ENCODE measurements around the gene NPR2. TPM values are rescaled to one million over a fixed set of nuclear protein-coding genes. Genes with fewer than 3 reads are reported as not detected.

Gene NPR2
- 44.1 TPM for polyA plus RNA-seq (2013, experiment 1 of 2)
- 35.2 TPM for polyA plus RNA-seq (2013, experiment 2 of 2)

DNA sequence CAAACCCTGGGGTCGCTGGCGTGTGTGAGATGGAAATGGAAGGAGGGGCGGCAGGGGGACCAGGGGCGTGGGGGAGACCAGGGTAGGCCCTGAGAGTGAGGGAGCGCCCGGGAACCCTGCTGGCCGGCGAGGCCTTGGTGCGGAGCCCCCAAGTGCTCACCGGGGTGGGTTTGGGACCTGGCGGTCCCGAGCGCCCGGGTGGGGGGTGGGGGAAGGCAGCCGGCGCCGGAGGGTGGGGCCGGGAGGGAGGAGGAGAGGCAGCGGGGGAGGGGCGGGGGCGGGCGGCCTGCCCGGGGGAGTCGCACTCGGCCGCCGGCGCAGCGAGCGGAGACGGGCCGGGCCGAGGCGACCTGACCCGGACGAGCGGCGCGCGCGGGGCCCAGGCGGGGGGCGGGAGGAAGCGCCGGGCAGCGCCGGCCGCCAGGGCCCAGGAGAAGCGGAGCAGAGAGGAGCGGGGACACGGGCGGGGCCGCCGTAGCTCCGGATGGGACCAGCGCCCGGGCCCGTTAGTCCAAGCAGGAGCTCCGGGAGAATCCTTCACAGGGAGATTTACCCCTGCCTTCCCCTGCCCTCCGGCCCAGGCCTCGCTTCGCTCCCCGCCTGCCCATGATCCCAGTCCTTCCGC is at the start of gene NPR2:
NPR2 (plus strand) TSS at position 295 of the 625 bp plus-strand sequence. CDS start 818 bp downstream, outside the sequence.
- peaks cover 37% of the 10 kb centered on the region for H3K4me1 ChIP-seq (ENCODE audit: control insufficient read depth, insufficient read depth, low read length, poor library complexity, severe bottlenecking)
- no peak within 1 kb of the TSS for H3K27ac ChIP-seq (ENCODE audit: low read depth, low read length, severe bottlenecking)
- H3K9me3 ChIP-seq (ENCODE audit: control insufficient read depth, low read length): no peaks in the 10 kb centered on the region
- H3K36me3 ChIP-seq (ENCODE audit: control insufficient read depth, insufficient read depth, low read length): no peaks in the 10 kb centered on the region
- peak within 1 kb of the TSS; percentile 34 for H3K4me3 ChIP-seq (ENCODE audit: extremely low read depth, insufficient read depth, low read length, poor library complexity, severe bottlenecking)
- 1% methylated on average over 32 to 37 of the region's 64 CpGs for WGBS, 2 experiments (ENCODE audit: insufficient coverage in 2 of 2)

DNA sequence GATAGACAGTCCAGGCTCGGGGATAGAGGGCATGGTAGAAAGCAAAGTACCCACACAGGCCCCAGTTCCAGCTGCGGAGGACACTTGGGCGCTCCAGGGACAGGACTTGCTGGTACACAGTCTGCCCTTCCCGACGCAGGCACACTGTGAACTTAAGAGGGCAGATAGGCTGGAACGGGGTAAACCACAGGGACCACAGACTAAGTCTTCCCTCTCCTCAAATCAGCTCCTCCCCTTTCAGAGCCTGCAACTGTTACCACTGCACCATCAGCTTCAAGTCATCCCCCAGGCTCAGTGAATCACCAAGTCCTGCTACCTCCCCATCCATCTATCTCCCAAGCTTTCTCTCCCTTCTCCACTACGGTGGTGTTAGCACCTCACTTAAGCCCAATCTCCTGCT is 49.7 kb upstream of the NPR2 start:
- H3K4me1 ChIP-seq (ENCODE audit: control insufficient read depth, insufficient read depth, low read length, poor library complexity, severe bottlenecking): peaks cover 16% of the 10 kb centered on the region
- H3K9me3 ChIP-seq (ENCODE audit: control insufficient read depth, low read length): no peaks in the 10 kb centered on the region
- no peak overlapping the region for H3K27ac ChIP-seq (ENCODE audit: low read depth, low read length, severe bottlenecking)
- WGBS, 2 experiments (ENCODE audit: insufficient coverage in 2 of 2): 90 to 99% methylated on average over 6 of the region's 7 CpGs
- H3K4me3 ChIP-seq (ENCODE audit: extremely low read depth, insufficient read depth, low read length, poor library complexity, severe bottlenecking): no peak overlapping the region
- H3K36me3 ChIP-seq (ENCODE audit: control insufficient read depth, insufficient read depth, low read length): peaks cover 98% of the 10 kb centered on the region

DNA sequence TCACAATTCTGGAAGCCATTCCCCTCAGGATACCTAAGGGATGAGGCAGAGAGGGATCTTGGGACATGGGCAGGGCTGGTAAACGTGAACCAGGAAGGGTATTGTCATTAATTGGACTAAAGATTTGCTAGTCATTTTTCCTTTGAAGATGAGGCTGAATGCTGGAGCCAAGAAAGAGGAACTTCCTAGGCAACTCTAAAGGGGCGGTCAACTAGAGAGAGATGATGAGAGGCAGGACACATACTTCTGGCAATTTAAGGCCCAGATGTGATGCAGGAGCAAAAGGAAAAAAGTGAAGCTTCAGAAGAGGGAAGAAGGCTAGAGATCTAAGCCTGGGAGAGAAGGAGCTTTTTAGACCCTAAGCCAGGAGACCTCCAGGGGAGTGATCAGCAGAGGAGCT is 47.9 kb upstream of the NPR2 start:
- peak overlapping the region; percentile 75 for H3K27ac ChIP-seq (ENCODE audit: low read depth, low read length, severe bottlenecking)
- no peak overlapping the region for H3K4me3 ChIP-seq (ENCODE audit: extremely low read depth, insufficient read depth, low read length, poor library complexity, severe bottlenecking)
- no peaks in the 10 kb centered on the region for H3K9me3 ChIP-seq (ENCODE audit: control insufficient read depth, low read length)
- peaks cover 23% of the 10 kb centered on the region for H3K4me1 ChIP-seq (ENCODE audit: control insufficient read depth, insufficient read depth, low read length, poor library complexity, severe bottlenecking)
- WGBS, 2 experiments (ENCODE audit: insufficient coverage in 2 of 2): 93 to 100% methylated on average over 2 of the region's 2 CpGs
- peaks cover 88% of the 10 kb centered on the region for H3K36me3 ChIP-seq (ENCODE audit: control insufficient read depth, insufficient read depth, low read length)

DNA sequence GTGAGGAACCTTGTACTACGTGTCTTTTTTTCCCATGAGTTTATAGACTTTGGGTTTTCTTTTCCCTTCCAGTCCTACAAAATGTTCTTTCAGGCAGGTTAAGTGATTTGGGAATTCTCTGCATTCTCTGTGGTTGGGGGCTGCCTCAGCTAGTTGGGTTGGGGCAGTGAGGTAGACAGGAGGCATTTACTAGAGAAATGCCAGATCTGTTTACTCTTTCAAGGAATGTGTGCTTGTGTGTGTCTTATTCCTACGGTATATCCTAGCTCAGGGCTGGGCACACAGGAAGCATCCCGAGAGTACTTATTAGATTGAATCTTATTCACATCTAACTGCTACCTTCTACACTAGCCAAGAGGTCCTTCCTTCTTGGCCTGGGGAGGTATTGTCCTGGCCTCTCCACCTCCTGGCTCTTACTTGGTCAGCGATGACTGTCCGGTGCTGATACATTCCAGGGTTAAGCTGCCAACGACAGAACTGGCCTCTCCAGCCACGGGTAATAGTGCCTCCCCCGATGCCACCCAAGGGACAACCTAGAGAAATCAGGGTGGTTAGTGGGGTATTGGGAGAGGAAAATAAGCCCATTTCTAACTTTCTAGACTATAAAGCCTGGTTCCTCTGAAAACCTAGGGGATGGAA is 47.4 kb upstream of the NPR2 start:
- Histone ChIP-seq H3K36me3 (ENCODE audit: control insufficient read depth, insufficient read depth, low read length) (peaks cover 83% of the 10 kb centered on the region), H3K4me3 (ENCODE audit: extremely low read depth, insufficient read depth, low read length, poor library complexity, severe bottlenecking) (no peak overlapping the region), H3K9me3 (ENCODE audit: control insufficient read depth, low read length) (no peaks in the 10 kb centered on the region), H3K4me1 (ENCODE audit: control insufficient read depth, insufficient read depth, low read length, poor library complexity, severe bottlenecking) (peaks cover 23% of the 10 kb centered on the region), H3K27ac (ENCODE audit: low read depth, low read length, severe bottlenecking) (peak overlapping the region; percentile 75)
- WGBS, 2 experiments (ENCODE audit: insufficient coverage in 2 of 2): 94 to 98% methylated on average over 5 to 6 of the region's 8 CpGs

DNA sequence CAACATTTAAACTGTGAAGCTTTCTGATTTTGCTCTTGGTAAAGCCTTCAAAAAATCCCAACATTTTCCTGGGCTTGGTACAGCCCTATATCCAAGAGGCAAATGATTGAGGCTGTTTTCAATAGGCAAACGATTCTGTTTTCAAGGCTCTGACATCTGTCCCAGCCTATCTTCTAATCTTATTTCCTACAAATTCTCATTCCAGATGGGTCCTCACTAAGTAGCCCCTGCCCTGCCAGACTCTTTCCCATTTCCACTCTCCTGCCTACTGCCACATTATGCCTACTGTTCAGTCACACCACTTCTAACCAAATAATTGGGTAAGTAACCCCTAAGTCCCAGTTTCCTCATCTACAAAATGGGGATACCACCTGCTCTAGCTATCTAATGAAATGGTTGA is 45.8 kb upstream of the NPR2 start:
- Histone ChIP-seq H3K27ac (ENCODE audit: low read depth, low read length, severe bottlenecking) (no peak overlapping the region), H3K9me3 (ENCODE audit: control insufficient read depth, low read length) (no peaks in the 10 kb centered on the region), H3K36me3 (ENCODE audit: control insufficient read depth, insufficient read depth, low read length) (peaks cover 67% of the 10 kb centered on the region), H3K4me1 (ENCODE audit: control insufficient read depth, insufficient read depth, low read length, poor library complexity, severe bottlenecking) (peaks cover 28% of the 10 kb centered on the region), H3K4me3 (ENCODE audit: extremely low read depth, insufficient read depth, low read length, poor library complexity, severe bottlenecking) (peak overlapping the region; percentile 89)
- WGBS, 2 experiments (ENCODE audit: insufficient coverage in 2 of 2): 88 to 100% methylated on average over 1 of the region's 1 CpG

DNA sequence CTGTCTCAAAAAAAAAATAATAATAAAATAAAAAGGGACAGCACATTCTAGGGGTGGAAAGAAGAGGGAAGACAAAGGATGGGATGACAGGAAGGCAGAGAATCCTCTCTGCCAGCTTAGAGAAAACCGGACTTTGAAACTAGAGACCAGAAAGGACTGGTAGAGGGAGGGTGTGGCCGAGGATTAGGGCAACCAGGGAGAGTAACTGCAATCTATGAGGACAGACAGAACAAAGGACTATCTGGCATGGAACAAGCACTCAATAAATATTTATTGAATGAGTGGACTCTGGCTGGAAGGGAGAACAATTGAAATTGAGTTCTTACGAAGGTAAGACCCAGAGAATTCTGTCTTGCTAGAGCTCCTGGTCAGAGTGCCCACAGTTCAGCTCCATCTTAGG is 44.8 kb upstream of the NPR2 start:
- H3K4me3 ChIP-seq (ENCODE audit: extremely low read depth, insufficient read depth, low read length, poor library complexity, severe bottlenecking): peak overlapping the region; percentile 89
- H3K36me3 ChIP-seq (ENCODE audit: control insufficient read depth, insufficient read depth, low read length): peaks cover 58% of the 10 kb centered on the region
- peaks cover 28% of the 10 kb centered on the region for H3K4me1 ChIP-seq (ENCODE audit: control insufficient read depth, insufficient read depth, low read length, poor library complexity, severe bottlenecking)
- WGBS, 2 experiments (ENCODE audit: insufficient coverage in 2 of 2): 80 to 84% methylated on average over 3 of the region's 3 CpGs
- H3K27ac ChIP-seq (ENCODE audit: low read depth, low read length, severe bottlenecking): no peak overlapping the region
- no peaks in the 10 kb centered on the region for H3K9me3 ChIP-seq (ENCODE audit: control insufficient read depth, low read length)

DNA sequence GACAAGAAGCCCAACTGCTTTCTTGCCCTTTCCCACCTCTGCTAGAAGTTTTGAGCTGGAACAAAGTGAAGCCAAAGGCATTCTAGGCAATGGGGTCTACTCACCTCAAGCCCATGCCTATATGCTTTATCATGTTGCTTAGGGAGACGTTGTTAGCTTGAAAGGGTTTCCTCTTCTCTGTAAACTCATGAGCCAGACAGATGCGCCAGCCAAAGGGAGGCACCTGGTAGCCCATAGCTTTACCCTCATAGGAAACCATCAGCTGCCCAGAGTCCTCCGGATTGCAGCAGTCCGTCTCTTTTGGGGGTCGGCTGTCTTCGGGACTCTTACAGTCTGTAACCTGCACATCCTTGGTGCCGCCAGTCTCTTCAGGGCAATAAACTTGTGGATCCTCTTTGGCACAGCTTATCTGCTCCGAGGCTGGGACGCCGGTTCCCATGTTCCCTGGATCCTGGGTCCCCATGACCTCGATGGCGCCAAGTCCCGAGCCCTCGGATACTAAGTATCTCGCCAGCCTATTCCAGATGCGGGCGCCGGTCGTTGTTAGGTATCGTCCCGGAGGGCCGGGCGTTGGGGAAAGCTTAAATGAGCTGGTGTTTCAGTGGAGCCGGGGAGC is 43.0 kb upstream of the NPR2 start:
- 1% methylated on average over 21 to 23 of the region's 24 CpGs for WGBS, 2 experiments (ENCODE audit: insufficient coverage in 2 of 2)
- H3K9me3 ChIP-seq (ENCODE audit: control insufficient read depth, low read length): no peaks in the 10 kb centered on the region
- H3K36me3 ChIP-seq (ENCODE audit: control insufficient read depth, insufficient read depth, low read length): peaks cover 58% of the 10 kb centered on the region
- H3K4me3 ChIP-seq (ENCODE audit: extremely low read depth, insufficient read depth, low read length, poor library complexity, severe bottlenecking): peak overlapping the region; percentile 89
- peak overlapping the region; percentile 39 for H3K27ac ChIP-seq (ENCODE audit: low read depth, low read length, severe bottlenecking)
- peaks cover 28% of the 10 kb centered on the region for H3K4me1 ChIP-seq (ENCODE audit: control insufficient read depth, insufficient read depth, low read length, poor library complexity, severe bottlenecking)

DNA sequence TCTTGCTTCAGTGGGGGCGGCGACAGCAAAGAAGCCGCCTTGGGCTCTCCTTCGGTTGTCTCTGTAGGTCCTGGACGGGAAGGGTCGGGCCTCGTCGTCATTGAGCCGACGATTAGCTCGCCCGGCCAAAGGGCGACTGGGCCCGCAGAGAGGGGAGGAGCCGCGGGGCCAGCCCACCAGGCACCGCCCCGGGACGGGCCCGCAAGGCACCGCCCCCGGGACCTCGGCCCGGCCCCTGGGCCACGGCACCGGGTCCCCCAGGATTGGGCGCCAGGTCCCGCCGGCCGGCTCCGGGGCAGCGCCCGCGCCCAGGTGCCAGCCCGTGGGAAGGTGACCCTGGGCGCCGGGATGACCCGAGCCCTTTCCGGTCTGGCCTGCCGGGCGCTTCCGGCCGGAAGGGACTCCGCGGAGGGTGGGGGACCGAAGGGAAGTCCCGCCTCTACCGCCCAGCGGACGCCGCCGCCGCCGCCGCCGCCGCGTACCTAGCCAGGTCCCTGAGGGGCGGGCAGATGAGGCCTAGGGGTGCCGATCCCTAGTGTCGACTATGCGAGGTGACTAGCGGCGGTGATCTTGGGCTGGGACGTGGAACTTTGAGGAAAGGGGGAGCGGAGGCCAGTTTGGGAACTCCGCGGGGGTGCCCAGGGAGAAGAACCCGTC is 42.4 kb upstream of the NPR2 start, which contains the start of the genes GBA2 and RGP1:
GBA2 (minus strand) TSS at position 371 of the 657 bp plus-strand sequence. CDS start 524 bp downstream, outside the sequence.
RGP1 (plus strand) TSS at position 430 of the 657 bp plus-strand sequence. CDS start 469 bp downstream, outside the sequence.
- Histone ChIP-seq H3K4me3 (ENCODE audit: extremely low read depth, insufficient read depth, low read length, poor library complexity, severe bottlenecking) (peak within 1 kb of the TSS; percentile 89), H3K4me1 (ENCODE audit: control insufficient read depth, insufficient read depth, low read length, poor library complexity, severe bottlenecking) (peaks cover 30% of the 10 kb centered on the region), H3K36me3 (ENCODE audit: control insufficient read depth, insufficient read depth, low read length) (peaks cover 58% of the 10 kb centered on the region), H3K9me3 (ENCODE audit: control insufficient read depth, low read length) (no peaks in the 10 kb centered on the region), H3K27ac (ENCODE audit: low read depth, low read length, severe bottlenecking) (peak within 1 kb of the TSS; percentile 60)
- 0% methylated on average over 40 to 68 of the region's 69 CpGs for WGBS, 2 experiments (ENCODE audit: insufficient coverage in 2 of 2)

DNA sequence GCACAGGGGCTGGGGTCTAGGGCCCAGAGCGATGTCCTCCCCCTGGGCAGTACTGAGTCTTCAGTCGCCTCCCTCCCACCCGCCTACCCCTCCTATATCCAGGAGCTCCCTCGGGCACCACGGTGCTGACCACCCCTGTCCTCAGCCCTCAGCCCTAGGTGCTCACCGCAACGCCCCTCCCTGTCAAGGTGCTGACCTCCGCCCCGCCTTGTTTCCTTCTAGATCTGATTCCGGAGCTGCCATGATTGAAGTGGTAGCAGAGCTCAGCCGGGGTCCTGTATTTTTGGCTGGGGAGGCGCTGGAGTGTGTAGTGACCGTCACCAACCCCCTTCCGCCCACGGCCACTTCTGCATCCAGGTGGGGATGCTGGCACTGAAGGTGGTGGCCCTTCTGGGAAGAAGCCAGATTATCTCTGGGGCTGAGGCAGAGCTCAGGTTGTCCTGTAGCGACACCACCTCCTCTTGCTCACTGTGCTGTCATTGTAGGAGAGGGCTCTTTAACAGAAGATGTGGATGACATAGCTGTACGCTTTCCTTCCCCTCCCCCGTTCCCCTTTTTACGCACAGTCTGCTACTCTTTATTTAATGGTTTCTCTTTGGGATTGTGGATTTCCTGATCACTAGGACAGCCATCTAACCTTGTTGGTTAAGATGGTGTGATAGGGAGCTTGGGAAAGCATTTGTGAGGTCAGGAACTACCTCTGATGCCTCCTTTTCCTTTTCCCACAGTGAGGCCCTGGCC is 41.7 kb upstream of the NPR2 start:
- 19 to 34% methylated on average over 6 to 7 of the region's 19 CpGs for WGBS, 2 experiments (ENCODE audit: insufficient coverage in 2 of 2)
- peaks cover 28% of the 10 kb centered on the region for H3K4me1 ChIP-seq (ENCODE audit: control insufficient read depth, insufficient read depth, low read length, poor library complexity, severe bottlenecking)
- H3K36me3 ChIP-seq (ENCODE audit: control insufficient read depth, insufficient read depth, low read length): peaks cover 58% of the 10 kb centered on the region
- H3K4me3 ChIP-seq (ENCODE audit: extremely low read depth, insufficient read depth, low read length, poor library complexity, severe bottlenecking): peak overlapping the region; percentile 89
- H3K27ac ChIP-seq (ENCODE audit: low read depth, low read length, severe bottlenecking): peak overlapping the region; percentile 60
- no peaks in the 10 kb centered on the region for H3K9me3 ChIP-seq (ENCODE audit: control insufficient read depth, low read length)

DNA sequence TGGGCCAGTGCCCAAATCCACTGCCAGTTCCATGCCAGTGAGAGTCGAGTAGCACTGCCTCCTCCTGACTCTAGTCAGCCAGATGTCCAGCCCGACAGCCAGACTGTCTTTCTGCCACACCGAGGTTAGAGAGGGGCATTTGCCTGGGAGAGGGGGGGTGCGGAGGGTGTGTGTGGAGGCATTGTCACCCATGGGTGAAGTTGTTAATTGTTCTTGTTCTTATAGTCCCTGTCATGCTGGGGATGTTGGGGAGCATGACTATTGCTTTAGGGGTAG is 41.2 kb upstream of the NPR2 start:
- H3K4me1 ChIP-seq (ENCODE audit: control insufficient read depth, insufficient read depth, low read length, poor library complexity, severe bottlenecking): peaks cover 28% of the 10 kb centered on the region
- H3K4me3 ChIP-seq (ENCODE audit: extremely low read depth, insufficient read depth, low read length, poor library complexity, severe bottlenecking): peak overlapping the region; percentile 89
- H3K27ac ChIP-seq (ENCODE audit: low read depth, low read length, severe bottlenecking): no peak overlapping the region
- peaks cover 57% of the 10 kb centered on the region for H3K36me3 ChIP-seq (ENCODE audit: control insufficient read depth, insufficient read depth, low read length)
- no peaks in the 10 kb centered on the region for H3K9me3 ChIP-seq (ENCODE audit: control insufficient read depth, low read length)
- 95% methylated on average over 3 of the region's 4 CpGs; no CpG with 5 or more reads in 1 of the 2 experiments for WGBS, 2 experiments (ENCODE audit: insufficient coverage in 2 of 2)

All from mesodermal cell (in vitro differentiated cells).